GM19351 (cell line): ENCODE results near the gene WFS1.

ENCODE experiments used
- ATAC-seq: cut with Tn5 transposase; IDR thresholded peaks from one replicate; pipeline ENCODE4 v1.9.1; 2021; ENCODE audit warnings: mild to moderate bottlenecking, moderate library complexity; ENCODE audit not compliant: unreplicated experiment

WFS1 gene

GRCh38 chr4:6322067-6322760 lies 52.6 kb downstream of the WFS1 start:
- no peak for ATAC-seq

GRCh38 chr4:6322761-6323566 lies 53.3 kb downstream of the WFS1 start:
- no peak for ATAC-seq

GRCh38 chr4:6324461-6324998 lies 54.9 kb downstream of the WFS1 start:
- ATAC-seq, result no peak

GRCh38 chr4:6324999-6325787 lies 55.5 kb downstream of the WFS1 start:
- ATAC-seq, result no peak

GRCh38 chr4:6325788-6326290 lies 56.2 kb downstream of the WFS1 start:
- no peak for ATAC-seq

GRCh38 chr4:6326312-6327060 lies 56.8 kb downstream of the WFS1 start:
- no peak for ATAC-seq

GRCh38 chr4:6327220-6327917 lies 57.7 kb downstream of the WFS1 start:
- ATAC-seq, result peak; percentile 76

- ATAC-seq, result no peak
These were observed 58.9 kb downstream of the WFS1 start for GRCh38 chr4:6328526-6328925.

GRCh38 chr4:6329478-6330383 lies 60.1 kb downstream of the WFS1 start:
- ATAC-seq, result peak; percentile 36

- no peak for ATAC-seq
These were observed 60.7 kb downstream of the WFS1 start for GRCh38 chr4:6330384-6330767.

- ATAC-seq, result no peak
These were observed 61.4 kb downstream of the WFS1 start for GRCh38 chr4:6331018-6331417.

- no peak for ATAC-seq
These were observed 61.8 kb downstream of the WFS1 start for GRCh38 chr4:6331468-6331867.

- no peak for ATAC-seq
These were observed 62.5 kb downstream of the WFS1 start for GRCh38 chr4:6332042-6332668.

- no peak for ATAC-seq
These were observed 63.0 kb downstream of the WFS1 start for GRCh38 chr4:6332669-6333050.

- no peak for ATAC-seq
These were observed 63.9 kb downstream of the WFS1 start for GRCh38 chr4:6333301-6334202.

GRCh38 chr4:6334203-6334887 lies 64.7 kb downstream of the WFS1 start:
- no peak for ATAC-seq
